HG03565 (cell line): ENCODE data around the gene EEF2K.

Experiments
- ATAC-seq: cut with Tn5 transposase; IDR thresholded peaks from one replicate; pipeline ENCODE4 v1.9.1; 2021; ENCODE audit warnings: mild to moderate bottlenecking, moderate library complexity; ENCODE audit not compliant: unreplicated experiment

Gene EEF2K

GRCh38 chr16:22328081-22328725, 122.1 kb downstream of the EEF2K start:
- no peak for ATAC-seq

- ATAC-seq, result no peak
These were observed 123.2 kb downstream of the EEF2K start for GRCh38 chr16:22329199-22329695.

GRCh38 chr16:22330326-22330725, 124.2 kb downstream of the EEF2K start:
- ATAC-seq, result no peak

- no peak for ATAC-seq
These were observed 127.4 kb downstream of the EEF2K start for GRCh38 chr16:22333457-22333994.

- no peak for ATAC-seq
These were observed 129.7 kb downstream of the EEF2K start for GRCh38 chr16:22335668-22336246.

- no peak for ATAC-seq
These were observed 130.5 kb downstream of the EEF2K start for GRCh38 chr16:22336581-22336980.

- ATAC-seq, result no peak
These were observed 131.0 kb downstream of the EEF2K start for GRCh38 chr16:22337045-22337444.

GRCh38 chr16:22337849-22338635, 132.0 kb downstream of the EEF2K start:
- no peak for ATAC-seq
